MCF 10A (cell line): ENCODE data around the gene SYT6. TPM values are rescaled to one million over a fixed set of nuclear protein-coding genes. Genes with fewer than 3 reads are reported as not detected.
A peak's percentile ranks its signal among the peaks of the same experiment; 100 is the strongest.

Experiments used
- BruUV-seq: library from RNA; stranded (reverse); fragments of 400-500 nt; replicated peaks from 2 replicates; lab custom pipeline; 2021; lab: Mats Ljungman, UMichigan
- CTCF ChIA-PET: fragments of 300-600 bp; sonication (Branson Sonifier 250); formaldehyde crosslinking; extraction: SDS; loops from one replicate; lab custom pipeline; 2021; ENCODE audit warnings: antibody characterized with exemption, inconsistent platforms; lab: Yijun Ruan, JAX
- POLR2A ChIA-PET: fragments of 300-600, 350-650 bp; sonication (Branson Sonifier 250); formaldehyde crosslinking; extraction: SDS; loops from one replicate; lab custom pipeline; 2020; ENCODE audit warnings: antibody characterized with exemption, inconsistent platforms; lab: Yijun Ruan, JAX
- DNase-seq: peaks from one replicate; pipeline ENCODE4 v3.0.0-alpha.2; 2018; ENCODE audit not compliant: unreplicated experiment
- H3K27ac Mint-ChIP-seq: one replicate; pipeline ENCODE4 v1.8.0; 2022; ENCODE audit warnings: mild to moderate bottlenecking, low read depth, mixed read lengths; ENCODE audit not compliant: unreplicated experiment
- H3K27me3 Mint-ChIP-seq: one replicate; pipeline ENCODE4 v1.8.0; 2022; ENCODE audit warnings: mixed read lengths; ENCODE audit not compliant: insufficient read depth, unreplicated experiment
- H3K36me3 Mint-ChIP-seq: one replicate; pipeline ENCODE4 v1.8.0; 2022; ENCODE audit warnings: mild to moderate bottlenecking, moderate library complexity, mixed read lengths; ENCODE audit not compliant: insufficient read depth, unreplicated experiment
- H3K4me1 Mint-ChIP-seq: one replicate; pipeline ENCODE4 v1.8.0; 2022; ENCODE audit warnings: mixed read lengths; ENCODE audit not compliant: insufficient read depth, unreplicated experiment
- H3K4me3 Mint-ChIP-seq: one replicate; pipeline ENCODE4 v1.8.0; 2022; ENCODE audit warnings: mild to moderate bottlenecking, moderate library complexity, mixed read lengths; ENCODE audit not compliant: unreplicated experiment
- H3K9me3 Mint-ChIP-seq: one replicate; pipeline ENCODE4 v1.8.0; 2022; ENCODE audit warnings: mixed read lengths; ENCODE audit not compliant: unreplicated experiment
- CTCF ChIP-seq: fragments of 200-600 bp; IDR thresholded peaks from one replicate; pipeline ENCODE4 v1.8.0; 2022; ENCODE audit warnings: antibody characterized with exemption, mild to moderate bottlenecking; ENCODE audit not compliant: unreplicated experiment
- intact Hi-C: fragments of 100-400 bp; cut with micrococcal nuclease; formaldehyde crosslinking; loops from 2 replicates; pipeline ENCODE4 v1.14.1; 2022
- total RNA-seq: library from RNA; stranded (reverse); gene quantifications from 2 replicates; pipeline ENCODE4 v1.2.3, GENCODE V29; 2022

Gene SYT6
- total RNA-seq, 1 experiment from 2014 or later, result not detected

DNA sequence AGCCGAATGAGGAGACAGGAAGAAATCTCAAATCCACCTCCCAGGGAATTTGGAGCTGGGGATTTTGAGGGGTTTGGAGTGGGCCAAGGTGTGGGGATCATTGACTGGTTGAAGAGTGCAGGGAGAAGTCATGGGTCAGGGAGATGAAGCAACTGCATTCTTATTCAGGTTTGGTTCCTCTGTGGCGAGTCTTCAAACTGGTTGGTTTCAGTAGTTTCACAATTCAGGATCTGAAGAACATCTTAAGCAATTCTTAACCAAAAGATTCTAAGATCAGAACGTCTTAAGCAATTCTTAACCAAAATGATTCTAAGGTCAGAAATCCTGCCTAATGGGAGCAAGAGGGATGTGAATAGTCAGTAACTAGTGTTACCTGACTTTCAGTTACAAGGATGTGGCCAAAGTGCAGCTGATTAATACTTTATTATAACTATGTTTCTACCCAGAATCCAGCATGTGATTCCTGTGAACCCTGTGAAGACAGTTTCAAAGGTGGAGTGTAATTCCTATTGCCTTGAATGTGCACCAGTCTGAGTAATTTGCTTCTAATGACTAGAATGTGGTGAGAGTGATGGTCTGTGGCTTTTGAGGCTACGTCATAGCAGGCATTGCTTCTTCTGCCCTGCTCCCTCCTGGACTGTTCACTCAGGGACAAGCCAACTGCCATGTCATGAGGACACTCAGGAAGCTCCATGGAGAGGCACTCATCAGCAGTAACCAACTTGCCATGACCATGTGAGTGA lies 113.2 kb downstream of the SYT6 start:
- no peak overlapping the region for H3K27ac Mint-ChIP-seq
- no TSS peak for BruUV-seq
- H3K36me3 Mint-ChIP-seq, result no peaks in the 10 kb centered on the region
- intact Hi-C loops, result no loop called here
- CTCF ChIA-PET, result no interaction called here
- H3K4me1 Mint-ChIP-seq, result peaks cover 6% of the 10 kb centered on the region
- DNase-seq, result peak; percentile 59
- no peaks in the 10 kb centered on the region for H3K9me3 Mint-ChIP-seq
- POLR2A ChIA-PET, result no interaction called here
- TF ChIP-seq CTCF, result no peak
- H3K4me3 Mint-ChIP-seq, result no peak overlapping the region
- H3K27me3 Mint-ChIP-seq, result peaks cover 10% of the 10 kb centered on the region

Other genes with a start within 250 kb of the SYT6 start
- 20.4 and 21.3 TPM in 2 replicates for gene AP4B1, start 249.1 kb downstream of the SYT6 start, total RNA-seq
- gene DCLRE1B, start 248.5 kb downstream of the SYT6 start, total RNA-seq, result 6.9 and 8.1 TPM in 2 replicates
- 46.7 and 50.2 TPM in 2 replicates for gene HIPK1, start 224.5 kb downstream of the SYT6 start, total RNA-seq
- gene OLFML3, start 174.4 kb downstream of the SYT6 start, total RNA-seq, result 0.20 and 0.30 TPM in 2 replicates